ENCODE results near the gene PLCB1. TPM values are rescaled to one million over a fixed set of nuclear protein-coding genes. Genes with fewer than 3 reads are reported as not detected.

Gene PLCB1
- total RNA-seq, 1 donor = 20.7 TPM

DNA sequence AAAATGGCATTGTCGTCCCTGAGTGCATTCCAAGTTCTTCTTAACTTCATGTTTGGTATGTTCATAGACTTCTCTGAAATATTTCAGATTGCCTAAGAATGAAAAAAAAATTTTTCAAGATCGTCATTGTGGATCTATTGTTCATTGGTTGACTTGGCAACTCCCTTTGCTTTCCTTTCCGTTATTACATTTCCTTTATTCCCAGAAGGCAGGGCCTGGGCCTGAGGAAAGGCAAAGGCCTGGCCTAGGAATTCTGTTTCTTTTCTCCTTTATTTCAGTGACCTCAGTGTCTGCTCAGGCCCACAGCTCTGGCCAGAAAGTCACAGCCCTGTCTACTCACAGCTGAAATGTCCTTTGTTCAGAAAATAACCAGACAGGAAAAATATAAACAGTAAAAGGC is 535.2 kb downstream of the PLCB1 start:
- DNase-seq (ENCODE audit: low read depth in 2 of 3, low spot score in 2 of 3) = no peak

DNA sequence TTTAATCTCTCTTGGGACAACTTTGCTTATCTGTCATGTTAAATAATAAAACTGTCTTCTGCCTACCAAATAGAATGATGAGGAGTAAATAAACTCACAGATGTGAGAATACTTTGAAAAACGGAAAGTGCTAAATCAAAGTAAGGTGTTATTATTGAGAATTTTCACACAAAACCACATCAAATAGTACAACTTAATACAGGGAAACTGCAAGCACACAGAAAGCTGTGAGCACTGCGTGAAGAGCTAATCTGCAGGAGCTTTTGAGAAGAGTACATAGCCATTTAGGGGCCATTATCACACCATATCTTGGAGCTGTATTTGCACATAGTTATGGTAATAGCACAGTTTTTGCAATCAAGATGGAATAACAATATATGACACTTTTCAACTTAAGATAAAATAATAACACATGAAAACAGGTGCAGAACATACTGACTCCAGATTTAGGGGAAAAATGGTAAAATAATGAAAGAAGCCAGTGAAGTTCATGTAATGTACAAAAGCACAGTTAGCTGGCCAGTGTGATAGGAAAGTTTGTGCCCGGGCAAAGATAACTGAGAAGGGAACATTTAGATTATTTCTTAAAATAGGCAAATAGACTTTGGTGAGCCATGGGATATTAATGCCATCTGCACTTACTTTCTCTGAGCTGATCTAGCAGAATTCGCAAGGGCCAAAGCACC is 538.3 kb downstream of the PLCB1 start:
- DNase-seq (ENCODE audit: low read depth in 2 of 3, low spot score in 2 of 3) = no peak

GRCh38 chr20:8670893-8671215 is 538.8 kb downstream of the PLCB1 start:
- DNase-seq (ENCODE audit: low read depth in 2 of 3, low spot score in 2 of 3) = no peak

GRCh38 chr20:8671370-8671961 is 539.4 kb downstream of the PLCB1 start:
- no peak for DNase-seq (ENCODE audit: low read depth in 2 of 3, low spot score in 2 of 3)

GRCh38 chr20:8673116-8673515 is 541.0 kb downstream of the PLCB1 start:
- DNase-seq (ENCODE audit: low read depth in 2 of 3, low spot score in 2 of 3) = no peak

GRCh38 chr20:8675896-8676295 is 543.8 kb downstream of the PLCB1 start:
- no peak for DNase-seq (ENCODE audit: low read depth in 2 of 3, low spot score in 2 of 3)

DNA sequence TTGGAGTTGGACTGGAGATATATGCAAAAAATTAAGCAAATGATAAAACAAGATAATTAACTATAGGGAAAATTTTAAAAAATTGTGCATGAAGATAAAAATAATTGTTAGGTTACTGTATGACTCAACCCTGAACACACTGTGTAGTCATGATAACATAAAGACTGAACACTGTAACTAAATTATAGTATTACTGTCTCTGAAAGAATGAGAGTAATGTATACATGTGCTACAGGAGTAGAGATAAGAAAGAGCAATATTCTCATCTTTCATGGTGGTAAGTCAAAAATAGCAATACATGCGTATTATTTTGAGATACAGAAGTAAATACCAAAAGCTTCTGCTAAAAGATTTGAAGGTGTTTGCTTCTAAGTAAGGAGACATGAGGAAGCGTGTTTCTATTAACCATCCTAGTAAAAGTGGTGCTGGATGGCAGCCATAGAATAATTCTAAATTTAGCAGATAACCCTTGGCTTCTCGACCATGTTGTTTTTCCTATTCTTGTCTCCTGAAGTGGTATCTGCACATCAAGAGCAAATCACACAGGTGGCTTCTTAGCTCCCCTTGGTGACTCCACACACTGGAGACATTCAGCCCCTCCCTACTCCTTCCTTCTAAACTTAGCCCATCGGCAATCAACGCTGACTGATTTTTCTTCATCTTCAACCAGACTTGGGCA is 546.2 kb downstream of the PLCB1 start:
- DNase-seq (ENCODE audit: low read depth in 2 of 3, low spot score in 2 of 3) = no peak

DNA sequence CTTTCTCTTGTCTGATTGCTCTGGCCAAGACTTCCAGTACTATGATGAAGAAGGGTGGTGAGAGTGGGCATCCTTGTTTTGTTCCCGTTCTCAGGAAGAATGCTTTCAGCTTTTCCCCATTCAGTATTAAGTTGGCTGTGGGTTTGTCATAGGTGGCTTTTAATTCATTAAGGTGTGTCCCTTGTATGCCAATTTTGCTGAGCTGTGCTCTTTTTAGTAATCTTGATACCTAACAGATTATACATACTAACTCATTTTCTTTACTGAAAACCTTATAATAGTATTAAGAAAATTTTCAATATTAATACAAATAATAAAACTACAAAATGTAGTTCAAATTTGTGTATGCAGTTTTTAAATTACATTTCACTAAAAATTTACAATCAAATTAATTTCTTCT is 557.3 kb downstream of the PLCB1 start:
- no peak for DNase-seq (ENCODE audit: low read depth in 2 of 3, low spot score in 2 of 3)

GRCh38 chr20:8690074-8690473 is 558.0 kb downstream of the PLCB1 start:
- DNase-seq (ENCODE audit: low read depth in 2 of 3, low spot score in 2 of 3) = no peak

DNA sequence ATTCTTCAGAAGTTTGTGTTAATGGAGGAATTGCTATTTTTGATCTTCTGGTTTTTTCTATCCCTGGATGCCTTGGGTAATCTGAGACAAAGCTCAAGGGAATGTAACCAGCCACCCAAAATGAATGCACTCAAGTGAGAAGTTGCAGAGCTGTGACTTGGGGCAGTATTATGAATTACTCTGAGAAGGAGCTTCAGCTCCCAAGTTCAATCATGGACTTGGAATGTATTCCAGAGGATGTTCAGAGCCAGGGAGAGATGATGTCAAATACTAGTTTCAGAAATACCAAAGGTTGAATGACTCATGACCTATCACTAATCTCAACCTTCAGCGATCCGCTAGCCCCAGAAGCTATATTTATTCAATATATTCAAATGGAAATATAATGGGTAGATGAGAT is 561.6 kb downstream of the PLCB1 start:
- no peak for DNase-seq (ENCODE audit: low read depth in 2 of 3, low spot score in 2 of 3)

- DNase-seq (ENCODE audit: low read depth in 2 of 3, low spot score in 2 of 3) = no peak
Measured at GRCh38 chr20:8700756-8701155, 568.7 kb downstream of the PLCB1 start.

DNA sequence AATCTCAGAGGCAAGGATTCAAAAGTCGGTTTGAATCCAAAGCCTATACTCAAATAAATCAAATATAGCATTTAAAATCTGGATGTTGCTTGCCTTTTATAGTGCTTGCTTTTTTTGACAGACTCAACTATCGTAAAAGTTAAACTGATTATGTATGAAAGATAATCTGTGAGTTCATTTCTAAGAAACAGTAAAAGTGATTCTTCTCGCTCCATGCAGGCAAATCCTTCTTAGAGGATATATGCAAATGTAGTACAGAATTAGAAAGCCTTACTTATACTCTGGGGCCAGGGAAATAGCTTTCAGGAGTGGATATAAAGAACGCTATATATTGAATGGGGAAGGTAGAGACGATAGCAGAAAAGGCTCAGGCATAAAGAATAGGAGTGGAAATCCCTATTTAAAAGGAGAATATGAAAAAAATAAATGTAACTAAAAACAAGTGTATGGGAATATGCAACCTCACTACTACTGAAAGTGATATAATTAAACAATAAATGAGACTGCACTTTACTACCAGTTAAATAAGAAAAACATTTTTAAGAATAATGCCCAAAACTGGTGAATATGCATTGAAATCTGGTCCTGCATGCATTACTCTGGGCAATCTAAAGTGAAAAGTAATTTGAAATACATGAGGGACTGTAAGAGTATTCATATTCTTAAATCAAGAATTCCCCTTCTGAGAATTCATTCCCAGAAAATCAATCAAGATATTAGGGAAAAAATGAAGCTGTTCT is 575.1 kb downstream of the PLCB1 start:
- DNase-seq (ENCODE audit: low read depth in 2 of 3, low spot score in 2 of 3) = no peak

GRCh38 chr20:8709627-8710026 is 577.6 kb downstream of the PLCB1 start:
- no peak for DNase-seq (ENCODE audit: low read depth in 2 of 3, low spot score in 2 of 3)

DNA sequence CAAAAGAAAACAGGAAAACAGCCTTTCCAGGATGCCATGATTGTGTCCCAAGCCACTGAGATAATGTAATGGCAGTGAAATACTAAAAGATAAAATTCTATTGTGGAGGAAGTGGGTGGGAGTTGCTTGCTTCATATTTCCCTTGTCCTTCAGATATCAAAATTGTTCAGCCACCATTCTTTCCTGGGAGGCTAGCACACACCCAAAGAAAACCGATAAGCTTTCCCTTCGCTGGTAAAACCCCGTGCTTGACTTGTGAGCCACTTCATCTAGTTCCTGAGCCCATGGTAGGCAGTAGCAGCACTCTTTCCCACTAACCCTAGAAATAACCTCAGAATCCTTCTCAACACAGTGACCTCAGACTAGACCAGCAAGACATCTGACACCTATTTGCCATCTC is 579.4 kb downstream of the PLCB1 start:
- DNase-seq (ENCODE audit: low read depth in 2 of 3, low spot score in 2 of 3) = no peak

GRCh38 chr20:8714206-8714605 is 582.1 kb downstream of the PLCB1 start:
- DNase-seq (ENCODE audit: low read depth in 2 of 3, low spot score in 2 of 3) = no peak

DNA sequence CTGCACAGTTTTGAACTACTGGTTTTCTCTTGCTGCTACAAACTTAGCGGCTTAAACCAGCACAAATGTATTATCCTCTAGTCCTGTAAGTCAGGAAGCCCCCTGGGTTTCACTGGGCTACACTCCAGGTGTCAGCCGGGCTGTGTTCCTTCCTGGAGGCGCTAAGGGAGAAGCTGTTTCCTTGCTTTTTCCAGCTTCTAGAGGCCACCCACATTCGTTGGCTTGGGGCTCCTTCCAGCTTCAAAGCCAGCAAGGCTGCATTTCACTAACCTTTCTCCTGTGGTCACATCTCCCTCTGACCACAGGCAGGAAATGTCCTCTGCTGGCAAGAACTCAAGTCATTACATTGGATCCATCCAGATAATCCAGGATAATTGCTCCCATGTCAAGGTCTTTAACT is 586.2 kb downstream of the PLCB1 start:
- DNase-seq (ENCODE audit: low read depth in 2 of 3, low spot score in 2 of 3) = no peak

DNA sequence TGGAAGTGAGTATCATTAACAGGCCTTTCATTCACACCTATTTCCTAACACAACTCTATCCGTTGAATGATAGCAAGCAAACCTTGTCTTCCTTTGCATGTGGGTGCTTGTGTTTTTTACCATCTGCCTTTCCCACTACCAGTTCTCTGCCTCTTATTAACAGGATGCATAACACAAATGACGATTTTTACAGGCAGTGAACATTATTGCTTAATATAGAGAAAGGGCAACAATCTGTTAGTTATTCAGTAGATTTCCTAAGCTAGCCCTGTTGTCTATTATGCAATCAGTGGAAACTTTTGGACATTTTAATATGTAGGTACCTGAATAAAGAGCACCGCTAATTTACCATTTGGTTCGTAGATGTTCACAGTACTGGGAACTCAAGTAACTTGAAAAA is 588.0 kb downstream of the PLCB1 start:
- no peak for DNase-seq (ENCODE audit: low read depth in 2 of 3, low spot score in 2 of 3)

- peak in 2 of 3 donors; percentile 40 to 75 for DNase-seq (ENCODE audit: low read depth in 2 of 3, low spot score in 2 of 3)
Measured at GRCh38 chr20:8721098-8721497, 589.0 kb downstream of the PLCB1 start.

- DNase-seq (ENCODE audit: low read depth in 2 of 3, low spot score in 2 of 3) = peak in 2 of 3 donors; percentile 60 to 81
Measured at GRCh38 chr20:8722277-8722928, 590.3 kb downstream of the PLCB1 start.

GRCh38 chr20:8723296-8723695 is 591.2 kb downstream of the PLCB1 start:
- no peak for DNase-seq (ENCODE audit: low read depth in 2 of 3, low spot score in 2 of 3)

GRCh38 chr20:8724884-8725283 is 592.8 kb downstream of the PLCB1 start:
- no peak for DNase-seq (ENCODE audit: low read depth in 2 of 3, low spot score in 2 of 3)

All from hematopoietic multipotent progenitor cell (in vitro differentiated cells).